Measurements from ENCODE around the gene DROSHA.
"Not testable (repeated sequence)": the region's sequence is repeated elsewhere in the genome, so short reads cannot be mapped to it uniquely, and the experiment has no call there.

Gene DROSHA

GRCh38 chr5:31378136-31378535 lies 153.8 kb downstream of the DROSHA start:
- DNase-seq, result no peak

GRCh38 chr5:31377274-31377946 lies 154.5 kb downstream of the DROSHA start:
- DNase-seq, result no peak

- DNase-seq, result no peak
Measured at GRCh38 chr5:31375999-31376720, 155.7 kb downstream of the DROSHA start.

- DNase-seq, result no peak
Measured at GRCh38 chr5:31372124-31372523, 159.8 kb downstream of the DROSHA start.

- no peak for DNase-seq
Measured at GRCh38 chr5:31366941-31367340, 165.0 kb downstream of the DROSHA start.

- no peak for DNase-seq
Measured at GRCh38 chr5:31365776-31366175, 166.1 kb downstream of the DROSHA start.

- DNase-seq, result no peak
Measured at GRCh38 chr5:31364881-31365636, 166.8 kb downstream of the DROSHA start.

- DNase-seq, result no peak
Measured at GRCh38 chr5:31362931-31363568, 168.8 kb downstream of the DROSHA start.

GRCh38 chr5:31362529-31362900 lies 169.4 kb downstream of the DROSHA start:
- no peak for DNase-seq

- DNase-seq, result not testable (repeated sequence)
Measured at GRCh38 chr5:31361704-31362528, 170.0 kb downstream of the DROSHA start.

- no peak for DNase-seq
Measured at GRCh38 chr5:31361234-31361633, 170.7 kb downstream of the DROSHA start.

GRCh38 chr5:31359839-31360238 lies 172.1 kb downstream of the DROSHA start:
- DNase-seq, result no peak

GRCh38 chr5:31357038-31357437 lies 174.9 kb downstream of the DROSHA start:
- DNase-seq, result no peak

- no peak for DNase-seq
Measured at GRCh38 chr5:31355337-31355736, 176.6 kb downstream of the DROSHA start.
